Ovary (tissue), 9 donors: Measurements from ENCODE around the gene POLA1. TPM values are rescaled to one million over a fixed set of nuclear protein-coding genes. Genes with fewer than 3 reads are reported as not detected.
A peak's percentile ranks its signal among the peaks of the same experiment; 100 is the strongest.

Source experiments
- DNase-seq, 5 donors: peaks; one replicate each; pipeline ENCODE4 v3.0.0-alpha.2; 2019 to 2020
- H3K27ac ChIP-seq, 2 donors: fragments of 200-600 bp; one replicate each; pipeline versions ENCODE4 v1.5.1 to v1.8.0; 2019 to 2022
- H3K27me3 ChIP-seq: fragments of 200-600 bp; one replicate; pipeline ENCODE4 v1.8.0; 2022
- H3K36me3 ChIP-seq: fragments of 200-600 bp; sonication (generic); one replicate; pipeline ENCODE4 v1.5.1; 2019
- H3K4me1 ChIP-seq: one replicate; pipeline ENCODE4 v1.8.1; 2013; ENCODE audit warnings: mild to moderate bottlenecking, moderate library complexity; ENCODE audit not compliant: insufficient read depth
- H3K4me3 ChIP-seq: fragments of 200-600 bp; sonication (generic); one replicate; pipeline ENCODE4 v1.5.1; 2017
- H3K9me3 ChIP-seq, 2 donors: fragments of 200-600 bp in 1 of 2; sonication (generic) in 1 of 2; one replicate each; pipeline versions ENCODE4 v1.5.1 to v1.8.1; 2013 to 2019; ENCODE audit warnings: mild to moderate bottlenecking in 1 of 2, moderate library complexity in 1 of 2
- EP300 ChIP-seq: sonication (generic); formaldehyde crosslinking; IDR thresholded peaks from one replicate; pipeline ENCODE4 v1.6.1; 2017; ENCODE audit warnings: antibody characterized with exemption
- POLR2A ChIP-seq: fragments of 450-650 bp; IDR thresholded peaks from one replicate; pipeline ENCODE4 v1.6.1; 2017; ENCODE audit warnings: antibody characterized with exemption, mild to moderate bottlenecking, moderate library complexity
- WGBS, 3 donors: extraction: QIAGEN DNeasy Blood & Tissue Kit in 1 of 3; methylation state at CpG; one replicate each; pipeline versions ENCODE4 v1.1.5 to v1.1.7; 2013 to 2017; 5-methylcytosine and 5-hydroxymethylcytosine counted together
- intact Hi-C, 4 donors: fragments of 100-400 bp; cut with DNase I; formaldehyde crosslinking; loops; one replicate each; pipeline versions ENCODE4 v1.11.0 to v1.15.1; 2022 to 2023
- polyA plus RNA-seq, 2 donors: library from polyadenylated mRNA; stranded (reverse); fragments of 200-250 nt in 1 of 2; fragments of 350-450 nt in 1 of 2; fragmentation: Illumina TruSeq in 1 of 2; extraction: RNeasy Lipid Tissue Mini Kit (QIAGEN cat#74804) in 1 of 2; gene quantifications; one replicate each; pipeline ENCODE4 v1.2.3, GENCODE V29; 2013 to 2014
- total RNA-seq, 7 donors: library from RNA; depleted of rRNA in 2 of 7; stranded (reverse); fragments of >200 nt in 2 of 7; fragmentation: NEBNext Ultra II Directional in 3 of 7; extraction: Animal tissue kit (Norgen Biotek cat#: 25700) in 3 of 7; gene quantifications; one replicate each; pipeline versions ENCODE4 v1.1.0 to v1.2.4, GENCODE V29; 2016 to 2023
- TF ChIP-seq, protein P1 (sequence below), 3 donors: fragments of 450-650 bp in 2 of 3; fragments of 200-600 bp in 1 of 3; IDR thresholded peaks; one replicate each; pipeline versions ENCODE4 v1.5.1 to v1.8.0; 2016 to 2022; ENCODE audit warnings: antibody characterized with exemption in 3 of 3, mild to moderate bottlenecking in 1 of 3
- donor health status: DM: no; HTN: no; CAD: no; lungs with moderate emphysema.
- donor health status: DM: no; HTN: no; CAD: no.
- donor health status: Bipolar disorder and iron deficiency.
- donor health status: DM: yes; HTN: yes; CAD: no.
- donor health status: DM: no; HTN: no; CAD: no.
- donor health status: DM: yes; HTN: yes; CAD: no.

Gene POLA1
- total and polyA plus RNA-seq, 9 donors, result 5.9 to 20.2 (median 14.1) TPM

DNA sequence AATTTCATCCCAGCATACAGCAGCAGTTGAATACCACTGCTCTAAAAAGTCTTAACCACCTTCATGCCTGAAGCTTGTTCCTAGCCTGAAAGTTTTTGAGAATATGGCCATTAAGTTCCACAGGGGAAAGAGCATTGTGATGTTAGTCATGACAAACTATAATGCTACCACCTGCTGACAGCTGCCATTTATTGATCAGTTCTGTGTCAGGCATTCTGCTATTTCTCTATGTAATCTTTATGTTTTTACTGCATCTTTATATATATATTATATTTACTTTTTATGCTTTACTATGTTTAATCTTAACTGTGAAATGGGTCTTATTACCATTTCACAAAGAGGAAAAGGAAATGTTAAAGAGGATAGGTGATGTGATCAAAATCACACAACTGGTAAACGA is 268.1 kb downstream of the POLA1 start:
- Histone ChIP-seq H3K4me1 (no peaks in the 10 kb centered on the region), H3K9me3 (no peaks in the 10 kb centered on the region), H3K4me3 (no peak overlapping the region), H3K27ac (no peak overlapping the region), H3K36me3 (no peaks in the 10 kb centered on the region), H3K27me3 (no peaks in the 10 kb centered on the region)
- 62 to 74% (median 63%) methylated on average over 1 of the region's 1 CpG for WGBS, 3 donors
- no peak for DNase-seq
- intact Hi-C loops, result no loop called here
- TF ChIP-seq POLR2A, result no peak
- TF ChIP-seq, protein P1, sequence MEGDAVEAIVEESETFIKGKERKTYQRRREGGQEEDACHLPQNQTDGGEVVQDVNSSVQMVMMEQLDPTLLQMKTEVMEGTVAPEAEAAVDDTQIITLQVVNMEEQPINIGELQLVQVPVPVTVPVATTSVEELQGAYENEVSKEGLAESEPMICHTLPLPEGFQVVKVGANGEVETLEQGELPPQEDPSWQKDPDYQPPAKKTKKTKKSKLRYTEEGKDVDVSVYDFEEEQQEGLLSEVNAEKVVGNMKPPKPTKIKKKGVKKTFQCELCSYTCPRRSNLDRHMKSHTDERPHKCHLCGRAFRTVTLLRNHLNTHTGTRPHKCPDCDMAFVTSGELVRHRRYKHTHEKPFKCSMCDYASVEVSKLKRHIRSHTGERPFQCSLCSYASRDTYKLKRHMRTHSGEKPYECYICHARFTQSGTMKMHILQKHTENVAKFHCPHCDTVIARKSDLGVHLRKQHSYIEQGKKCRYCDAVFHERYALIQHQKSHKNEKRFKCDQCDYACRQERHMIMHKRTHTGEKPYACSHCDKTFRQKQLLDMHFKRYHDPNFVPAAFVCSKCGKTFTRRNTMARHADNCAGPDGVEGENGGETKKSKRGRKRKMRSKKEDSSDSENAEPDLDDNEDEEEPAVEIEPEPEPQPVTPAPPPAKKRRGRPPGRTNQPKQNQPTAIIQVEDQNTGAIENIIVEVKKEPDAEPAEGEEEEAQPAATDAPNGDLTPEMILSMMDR (IDR thresholded peaks at IDR 0.05), result no peak

DNA sequence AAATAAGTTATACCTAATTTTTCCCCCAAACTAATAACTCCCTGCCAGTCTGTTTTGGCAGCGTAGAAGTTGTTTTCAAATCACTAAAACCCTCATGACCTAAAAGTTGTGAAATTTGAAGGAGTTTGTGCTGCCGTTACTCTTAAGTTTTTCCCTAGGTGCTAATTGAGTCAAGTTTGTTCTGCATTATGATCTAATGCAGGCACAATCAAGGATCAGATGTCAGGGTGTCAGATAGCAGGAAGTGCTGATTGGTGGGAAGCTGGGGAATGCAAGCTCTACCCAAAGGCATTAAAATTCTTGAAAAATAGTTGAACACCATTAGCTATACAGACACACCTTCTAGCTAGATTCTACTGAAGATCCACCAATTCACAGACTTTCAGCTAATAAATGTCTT is 270.1 kb downstream of the POLA1 start:
- no peak for DNase-seq
- intact Hi-C loops, result no loop called here

DNA sequence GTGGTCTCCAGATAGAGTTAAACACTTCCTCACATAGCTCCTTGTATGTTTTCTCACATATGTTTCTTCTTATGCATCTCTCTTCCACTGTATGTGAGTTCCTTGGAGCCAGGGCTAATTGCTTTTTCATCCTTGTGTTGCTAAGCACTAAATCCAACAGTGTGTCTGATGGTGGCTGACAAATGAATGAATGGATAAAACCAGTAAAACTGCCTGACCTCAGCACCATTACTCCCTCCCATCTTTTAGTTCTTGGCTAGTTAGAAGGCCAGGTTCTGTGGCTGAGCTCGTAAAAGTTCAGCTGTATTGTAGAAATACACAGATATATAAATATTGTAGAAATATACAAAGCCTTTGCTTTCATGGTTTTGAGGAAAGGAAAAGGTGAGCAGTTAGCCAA is 271.7 kb downstream of the POLA1 start:
- no peak for TF ChIP-seq POLR2A
- TF ChIP-seq EP300, result no peak
- TF ChIP-seq, protein P1 (IDR thresholded peaks at IDR 0.05), result no peak

More for the DNA sequence above, 270.1 kb downstream of the POLA1 start:
- Histone ChIP-seq H3K4me1 (no peaks in the 10 kb centered on the region), H3K9me3 (no peaks in the 10 kb centered on the region), H3K27me3 (no peaks in the 10 kb centered on the region), H3K36me3 (no peaks in the 10 kb centered on the region), H3K27ac (no peak overlapping the region), H3K4me3 (no peak overlapping the region)
- 44 to 60% (median 57%) methylated on average over 2 of the region's 2 CpGs for WGBS, 3 donors
- no peak for TF ChIP-seq POLR2A
- TF ChIP-seq EP300, result no peak
- TF ChIP-seq, protein P1 (IDR thresholded peaks at IDR 0.05), result no peak

GRCh38 chrX:24969812-24970211 is 276.1 kb downstream of the POLA1 start:
- no peak for DNase-seq
- Histone ChIP-seq H3K4me1 (no peaks in the 10 kb centered on the region), H3K27ac (no peak overlapping the region), H3K4me3 (no peak overlapping the region), H3K27me3 (no peaks in the 10 kb centered on the region), H3K9me3 (no peaks in the 10 kb centered on the region), H3K36me3 (no peaks in the 10 kb centered on the region)
- intact Hi-C loops, result no loop called here
- TF ChIP-seq POLR2A, result no peak
- TF ChIP-seq, protein P1 (IDR thresholded peaks at IDR 0.05), result no peak
- TF ChIP-seq EP300, result no peak
- WGBS, 3 donors, result 73 to 76% (median 76%) methylated on average over 5 of the region's 5 CpGs

More for the DNA sequence above, 271.7 kb downstream of the POLA1 start:
- Histone ChIP-seq H3K9me3 (no peaks in the 10 kb centered on the region), H3K36me3 (no peaks in the 10 kb centered on the region), H3K27ac (peak overlapping the region in 1 of 2 donors; percentile 9), H3K27me3 (no peaks in the 10 kb centered on the region), H3K4me3 (no peak overlapping the region), H3K4me1 (no peaks in the 10 kb centered on the region)
- intact Hi-C loops, result no loop called here
- no peak for DNase-seq
- WGBS, 3 donors, result 30 to 48% (median 41%) methylated on average over 1 of the region's 1 CpG

GRCh38 chrX:24979081-24979480 is 285.4 kb downstream of the POLA1 start:
- no peak overlapping the region for H3K4me3 ChIP-seq
- H3K36me3 ChIP-seq, result no peaks in the 10 kb centered on the region
- DNase-seq, result no peak
- TF ChIP-seq, protein P1 (IDR thresholded peaks at IDR 0.05), result no peak
- TF ChIP-seq EP300 (no peak), POLR2A (no peak)
- intact Hi-C loops, result no loop called here
- no peaks in the 10 kb centered on the region for H3K27me3 ChIP-seq
- H3K4me1 ChIP-seq, result no peaks in the 10 kb centered on the region
- H3K27ac ChIP-seq, result no peak overlapping the region
- H3K9me3 ChIP-seq, result no peaks in the 10 kb centered on the region
- WGBS, 3 donors, result 85 to 90% (median 88%) methylated on average over 3 of the region's 3 CpGs
